ENCODE measurements around the gene IRX1.

The IRX1 gene

DNA sequence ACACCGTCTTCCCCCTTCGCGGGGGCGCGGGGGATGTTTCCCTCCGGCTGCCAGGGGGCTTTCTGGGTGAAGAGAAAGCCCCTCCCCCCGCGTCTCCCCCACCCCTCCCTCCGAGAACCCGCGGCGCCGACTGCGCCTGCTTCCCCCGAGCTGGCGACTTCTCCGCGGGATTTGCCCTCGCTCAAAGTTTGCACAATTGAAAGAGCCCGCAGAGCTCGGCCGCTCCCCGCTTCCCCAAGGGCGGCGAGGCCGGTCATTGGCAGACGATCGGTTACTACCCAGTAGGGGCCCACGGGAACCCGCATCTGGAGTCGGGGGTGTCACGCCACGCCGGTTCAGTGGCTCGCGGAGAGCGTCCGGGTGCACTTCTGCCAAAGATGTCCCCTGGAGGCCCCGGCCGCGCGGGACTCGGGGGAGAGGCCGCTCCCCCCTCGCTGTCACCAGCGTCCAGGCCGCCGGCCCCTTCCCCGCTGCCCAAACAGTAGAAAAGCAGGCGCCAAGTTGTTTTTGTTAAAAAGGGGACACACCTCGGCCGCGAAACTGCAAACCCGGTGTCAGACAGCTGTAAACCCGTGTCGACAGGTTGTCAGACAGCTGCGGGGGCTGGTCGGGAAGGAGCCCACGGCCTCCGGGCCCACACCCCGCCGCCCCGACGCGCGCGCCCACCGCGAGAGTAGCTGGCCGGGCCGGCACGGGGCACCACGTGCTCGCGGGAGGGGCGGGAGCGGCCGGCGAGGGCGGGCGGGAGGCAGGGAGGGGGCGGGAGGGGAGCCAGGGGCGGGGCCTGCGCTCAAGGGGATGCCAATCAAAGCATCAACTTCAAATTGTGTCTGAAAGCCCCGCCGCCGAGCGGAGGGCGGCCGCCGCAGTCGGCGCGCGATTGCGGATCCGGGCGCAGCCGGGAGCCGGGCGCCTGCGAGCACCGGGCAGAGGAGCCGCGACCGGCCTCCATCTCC lies at the start of gene IRX1:
IRX1 (plus strand) TSS at position 827 of the 956 bp plus-strand sequence. CDS start 274 bp downstream, outside the sequence.
- no peak for DNase-seq

DNA sequence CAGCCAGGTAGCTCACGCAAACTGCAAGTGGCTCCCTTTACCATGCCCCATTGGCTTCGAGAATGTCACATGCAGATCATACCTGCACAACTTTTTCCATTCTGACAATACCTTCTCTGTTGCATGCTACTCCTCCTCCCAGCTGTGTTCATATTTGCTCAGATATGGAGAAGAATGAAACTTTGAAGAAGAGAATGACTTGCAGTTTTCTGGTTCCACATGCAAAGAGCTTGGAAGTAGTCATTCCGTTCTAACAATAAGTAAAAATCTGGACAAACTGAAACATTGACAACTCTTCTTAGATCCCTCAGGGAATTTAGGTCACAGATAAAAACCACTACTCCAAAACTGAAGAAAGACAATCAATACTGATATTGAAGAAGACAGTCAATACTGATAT lies 49.6 kb upstream of the IRX1 start:
- no peak for DNase-seq

DNA sequence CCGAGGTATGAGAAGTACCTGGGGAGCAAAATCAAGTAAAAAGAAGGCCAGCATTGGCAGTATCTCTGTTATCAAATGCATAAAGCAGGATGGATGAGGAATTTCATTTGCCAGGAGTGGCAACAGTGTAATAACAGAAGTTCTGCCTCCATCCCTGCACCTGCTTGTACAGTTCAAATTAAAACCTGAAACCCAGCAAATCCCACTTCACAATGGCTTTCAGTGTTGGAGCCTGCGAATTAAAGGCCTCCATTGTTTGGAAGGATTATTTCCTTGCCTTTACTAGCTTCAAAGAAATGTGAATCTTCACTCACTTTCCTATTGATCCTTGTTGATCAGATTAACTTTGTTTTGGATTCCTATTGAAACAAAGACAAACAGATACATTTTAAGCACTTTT lies 31.5 kb upstream of the IRX1 start:
- no peak for DNase-seq

DNA sequence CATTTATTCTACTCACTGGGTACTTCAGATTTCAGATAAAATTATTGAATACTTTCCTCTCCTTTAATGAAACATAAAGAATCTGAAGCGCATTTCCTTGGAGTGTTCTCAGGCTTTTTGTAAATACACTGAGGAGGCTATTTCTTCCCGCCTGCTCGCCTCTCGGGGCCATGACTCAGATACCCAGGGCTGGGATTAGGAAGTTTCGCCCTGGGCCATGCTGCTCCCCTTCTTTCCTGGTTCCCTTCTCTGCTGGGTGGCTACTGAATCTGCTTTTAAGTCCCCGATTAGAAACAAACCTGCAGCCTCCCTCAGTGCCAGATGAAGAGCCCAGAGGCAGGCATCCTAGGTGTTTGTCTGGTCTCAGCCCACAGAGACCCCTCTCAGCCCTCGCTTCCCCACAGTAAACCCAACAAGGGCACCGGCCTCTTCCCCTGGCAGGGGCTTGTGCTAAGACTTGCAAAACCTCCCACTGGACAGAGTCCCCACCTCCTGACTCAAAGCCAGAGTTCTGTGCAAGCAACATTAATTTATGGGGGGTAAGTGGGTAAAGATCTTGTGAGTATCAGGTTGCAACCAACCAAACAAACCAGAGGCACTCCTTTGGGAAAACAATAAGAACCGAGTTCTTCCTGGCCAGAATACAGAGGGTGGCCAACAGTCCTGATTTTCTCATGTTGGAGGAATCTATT lies 30.7 kb upstream of the IRX1 start:
- no peak for DNase-seq

DNA sequence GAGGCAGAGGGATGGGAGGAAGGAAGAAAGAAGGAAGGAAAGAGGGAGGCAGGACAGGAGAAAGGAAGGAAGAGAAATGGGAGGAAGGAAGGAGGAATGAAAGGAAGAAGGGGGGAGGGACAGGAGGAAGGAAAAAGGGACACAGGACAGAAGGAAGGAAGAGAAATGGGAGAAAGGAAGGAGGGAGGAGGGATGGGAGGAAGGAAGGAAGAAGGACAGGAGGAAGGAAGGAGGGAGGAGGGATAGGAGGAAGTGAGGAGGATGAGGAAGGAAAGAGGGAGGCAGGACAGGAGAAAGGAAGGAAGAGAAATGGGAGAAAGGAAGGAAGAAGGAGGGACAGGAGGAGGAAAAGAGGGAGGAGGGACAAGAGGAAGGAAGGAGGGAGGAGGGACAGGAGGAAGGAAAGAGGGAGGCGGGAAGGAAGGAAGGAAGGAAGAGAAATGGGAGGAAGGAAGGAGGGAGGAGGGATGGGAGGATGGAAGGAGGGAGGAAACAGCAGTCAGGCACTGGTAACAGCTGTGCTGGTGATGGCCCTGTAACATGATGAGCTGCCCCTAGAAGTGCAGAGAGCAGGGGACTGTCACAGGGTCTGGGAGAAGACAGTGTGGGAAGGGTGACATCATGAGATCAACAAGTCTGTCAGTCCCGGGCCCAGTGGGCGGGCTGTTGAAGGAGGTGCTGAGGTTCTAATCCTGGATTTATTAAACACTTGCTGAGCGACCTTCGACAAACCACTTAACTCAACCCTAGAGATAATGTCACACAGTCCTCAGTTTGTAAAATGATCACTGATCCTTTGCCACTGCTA lies 10.7 kb upstream of the IRX1 start:
- DNase-seq: no peak

DNA sequence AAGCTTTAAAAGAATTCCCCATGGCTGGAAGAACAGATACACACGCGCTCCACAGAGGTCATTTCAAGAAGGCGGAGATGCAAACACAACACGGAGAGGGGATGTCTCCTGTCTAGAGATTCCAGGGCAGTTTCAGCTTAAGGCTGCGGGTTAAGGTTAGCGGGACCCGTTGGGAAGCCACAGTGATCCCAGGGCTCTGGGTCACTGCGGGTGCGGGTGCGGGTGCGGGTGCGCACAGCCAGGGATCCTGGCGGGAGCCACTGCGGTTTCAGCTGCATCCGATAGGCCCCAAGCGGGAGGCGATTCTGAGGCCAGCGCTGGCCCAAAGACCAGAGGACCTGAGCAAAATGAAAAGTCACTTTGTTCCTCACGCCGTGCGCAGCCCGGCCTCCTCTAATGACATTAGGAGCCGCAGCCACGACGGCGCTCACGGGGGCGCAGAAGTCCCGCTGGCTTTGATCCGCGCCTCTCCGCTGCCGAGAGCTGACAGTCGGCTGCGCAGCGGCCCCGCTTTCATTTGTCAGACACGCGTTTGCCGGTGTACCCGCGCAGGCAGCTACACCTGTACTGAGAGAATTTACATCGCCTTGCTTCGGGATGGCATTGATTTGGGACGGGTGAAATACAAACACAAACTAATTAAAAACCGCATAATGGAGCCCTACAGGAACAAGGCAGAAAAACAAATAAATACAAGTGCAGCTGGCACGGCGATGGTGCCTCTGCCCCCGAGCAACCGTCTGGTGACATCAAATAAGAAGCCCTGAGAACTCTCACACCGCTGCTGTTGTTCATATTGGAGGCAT lies 5.3 kb upstream of the IRX1 start:
- no peak for DNase-seq

DNA sequence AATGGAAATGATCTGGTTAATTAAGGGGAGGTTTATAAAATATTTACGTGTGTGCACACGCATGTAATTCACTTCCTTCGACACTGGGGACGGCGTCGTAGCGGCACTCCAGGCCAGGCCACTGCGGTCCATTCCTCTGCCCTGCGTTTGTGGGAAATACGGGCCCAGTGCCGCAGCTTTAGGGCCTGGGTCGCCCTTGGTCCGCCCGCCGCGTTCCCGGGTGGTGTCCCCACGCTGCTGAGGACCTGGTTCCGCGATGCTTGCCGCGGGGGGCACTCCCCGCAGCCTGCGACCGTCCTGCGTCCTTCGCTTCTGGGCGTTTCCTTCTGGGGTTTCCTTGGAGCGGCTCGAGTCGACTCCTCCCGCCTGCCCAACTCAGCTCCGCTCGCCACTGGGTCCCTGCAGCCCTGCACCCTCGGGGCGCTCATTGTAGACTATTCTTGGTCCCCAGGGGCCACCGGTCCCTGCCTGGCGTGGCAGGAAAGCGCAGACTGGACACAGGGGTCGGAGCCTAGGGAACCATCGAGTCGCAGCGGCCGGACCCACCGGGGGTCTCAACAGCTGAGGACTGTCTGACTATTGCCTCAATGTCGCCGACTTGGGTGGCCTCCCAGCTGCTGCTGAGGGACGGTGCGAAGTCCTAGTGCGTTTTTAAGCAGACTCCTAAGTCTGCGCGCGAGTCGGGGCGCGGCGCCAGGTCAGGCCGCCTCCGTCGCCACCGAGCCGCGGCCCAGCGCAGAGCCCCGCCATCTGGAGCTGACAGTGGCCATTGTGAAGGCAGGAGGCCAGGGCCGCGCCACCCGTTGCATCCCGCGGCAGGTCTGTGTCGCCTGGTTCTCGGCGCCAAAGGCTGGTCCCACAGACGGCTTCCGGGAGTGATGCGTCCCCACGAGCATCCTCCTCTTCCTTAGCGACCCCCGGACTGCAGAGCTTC lies 4.4 kb upstream of the IRX1 start:
- no peak for DNase-seq

DNA sequence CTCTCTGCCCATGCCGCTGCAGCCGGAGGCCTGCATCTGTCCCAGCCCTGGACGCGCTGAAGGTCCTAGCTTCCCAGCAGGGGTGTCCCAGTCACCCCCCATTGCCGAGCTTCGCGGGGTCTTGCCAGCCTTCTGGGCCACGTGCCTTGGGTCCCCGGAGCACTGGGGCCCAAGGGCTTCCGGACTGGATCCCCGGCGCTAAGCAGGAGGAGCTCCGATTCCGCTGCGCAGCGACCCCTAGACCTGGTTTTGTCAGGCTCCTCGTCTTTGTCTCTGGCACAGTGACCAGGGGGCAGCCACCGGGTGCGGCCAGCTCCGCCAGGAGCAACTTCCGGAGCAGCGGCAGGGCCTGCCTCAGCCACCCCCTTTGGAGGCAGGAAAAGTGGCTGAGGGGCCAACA lies 3.3 kb upstream of the IRX1 start:
- no peak for DNase-seq

DNA sequence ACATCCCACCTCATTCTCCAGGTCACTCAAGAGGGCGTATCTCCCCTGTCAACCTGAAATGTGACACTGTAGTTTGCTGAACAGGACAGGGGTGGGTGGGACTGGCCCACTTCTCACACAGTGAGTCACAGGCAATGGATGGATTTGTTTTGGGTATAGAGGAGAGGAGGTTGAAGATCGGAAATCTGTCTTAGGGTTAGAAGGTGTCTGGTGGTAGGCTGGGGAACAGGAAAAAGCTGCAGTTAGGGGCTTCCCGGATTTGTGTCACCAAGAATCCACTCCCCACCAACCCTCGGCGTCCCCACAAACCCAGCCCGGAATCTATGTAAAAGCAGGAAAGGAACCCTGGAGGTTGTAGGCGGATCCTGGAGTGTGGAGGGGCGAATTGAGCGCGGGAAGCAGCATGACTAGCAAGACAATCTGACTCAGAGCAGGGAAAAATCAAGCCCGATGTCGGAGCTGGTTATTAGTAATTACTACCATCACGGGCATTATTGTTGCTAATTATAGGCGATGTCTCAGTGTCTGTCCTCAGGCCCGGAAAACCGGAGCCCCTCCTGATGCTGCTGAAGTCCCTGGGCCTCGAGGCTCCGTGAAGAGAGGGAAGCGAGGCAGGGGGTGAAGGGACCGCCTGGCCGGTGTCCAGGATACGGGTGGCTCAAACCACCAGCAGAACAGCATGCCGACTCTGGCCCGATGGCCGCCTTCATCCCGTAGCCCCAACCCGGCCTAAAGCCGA lies 1.7 kb upstream of the IRX1 start:
- DNase-seq: no peak

DNA sequence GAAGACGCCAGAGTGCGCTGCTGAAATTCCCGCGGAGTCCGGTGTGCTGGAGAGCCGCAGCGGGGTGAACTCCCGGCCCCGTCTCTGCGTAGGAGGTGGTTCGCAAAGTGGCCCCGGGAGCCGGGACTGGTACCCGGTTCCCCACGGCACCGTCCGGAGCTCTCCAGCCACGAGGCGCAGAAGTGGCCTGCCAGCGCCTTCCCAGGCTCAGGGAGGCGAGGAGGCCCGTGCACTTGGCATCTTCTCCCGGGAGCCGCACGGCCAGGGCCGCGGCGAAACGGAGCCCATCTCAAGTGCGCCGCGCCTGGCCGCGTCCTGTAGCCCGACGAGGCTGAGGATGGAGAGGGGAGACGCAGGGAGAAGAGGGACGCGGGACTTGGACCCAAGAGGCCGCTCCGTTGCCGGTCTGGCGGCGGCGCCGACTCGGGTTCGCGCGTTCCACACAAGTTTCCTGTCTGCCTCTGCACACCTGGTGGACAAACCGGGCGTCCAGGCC lies 1.1 kb upstream of the IRX1 start:
- no peak for DNase-seq

DNA sequence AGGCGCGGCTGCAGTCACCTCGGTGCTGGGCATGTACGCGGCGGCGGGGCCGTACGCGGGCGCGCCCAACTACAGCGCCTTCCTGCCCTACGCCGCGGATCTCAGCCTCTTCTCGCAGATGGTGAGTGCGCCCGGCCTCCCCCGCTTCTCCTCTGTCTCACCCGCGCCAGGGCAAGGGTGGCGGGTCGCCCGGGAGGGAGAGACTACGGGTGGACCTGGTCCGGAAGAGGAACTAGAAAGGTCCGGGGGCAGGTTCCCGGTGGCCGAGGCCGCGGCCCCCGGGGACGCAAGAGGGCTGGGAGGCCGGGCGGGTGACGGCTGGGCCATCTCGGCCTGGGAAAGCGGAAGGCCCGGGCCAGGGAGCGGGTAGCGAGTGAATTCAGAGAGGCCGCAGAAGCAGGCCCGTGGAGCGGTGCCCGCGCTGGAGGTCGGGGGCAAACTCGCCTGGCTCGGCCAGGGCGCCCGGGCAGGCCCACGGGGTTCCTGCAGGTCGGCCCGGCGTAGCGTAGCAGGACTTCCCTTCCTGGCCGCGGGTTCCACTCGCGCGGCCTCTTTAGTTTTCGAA lies 711 bp downstream of the IRX1 start:
- no peak for DNase-seq

DNA sequence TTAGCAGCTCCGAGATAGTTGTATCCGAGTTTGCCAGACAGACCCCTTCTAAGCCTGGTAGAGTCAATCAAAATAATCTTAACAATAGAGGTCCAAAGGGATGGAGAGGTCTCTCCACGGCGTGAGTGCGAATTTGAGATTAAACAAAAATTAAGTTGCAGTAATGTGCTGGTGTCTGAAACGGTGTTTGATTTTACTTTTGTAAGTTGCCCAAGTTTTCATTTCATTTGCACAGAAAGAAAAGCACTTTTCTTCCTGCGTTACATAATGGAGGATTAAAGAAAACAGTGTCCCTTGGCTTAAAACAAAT lies 1.2 kb downstream of the IRX1 start:
- DNase-seq: no peak

DNA sequence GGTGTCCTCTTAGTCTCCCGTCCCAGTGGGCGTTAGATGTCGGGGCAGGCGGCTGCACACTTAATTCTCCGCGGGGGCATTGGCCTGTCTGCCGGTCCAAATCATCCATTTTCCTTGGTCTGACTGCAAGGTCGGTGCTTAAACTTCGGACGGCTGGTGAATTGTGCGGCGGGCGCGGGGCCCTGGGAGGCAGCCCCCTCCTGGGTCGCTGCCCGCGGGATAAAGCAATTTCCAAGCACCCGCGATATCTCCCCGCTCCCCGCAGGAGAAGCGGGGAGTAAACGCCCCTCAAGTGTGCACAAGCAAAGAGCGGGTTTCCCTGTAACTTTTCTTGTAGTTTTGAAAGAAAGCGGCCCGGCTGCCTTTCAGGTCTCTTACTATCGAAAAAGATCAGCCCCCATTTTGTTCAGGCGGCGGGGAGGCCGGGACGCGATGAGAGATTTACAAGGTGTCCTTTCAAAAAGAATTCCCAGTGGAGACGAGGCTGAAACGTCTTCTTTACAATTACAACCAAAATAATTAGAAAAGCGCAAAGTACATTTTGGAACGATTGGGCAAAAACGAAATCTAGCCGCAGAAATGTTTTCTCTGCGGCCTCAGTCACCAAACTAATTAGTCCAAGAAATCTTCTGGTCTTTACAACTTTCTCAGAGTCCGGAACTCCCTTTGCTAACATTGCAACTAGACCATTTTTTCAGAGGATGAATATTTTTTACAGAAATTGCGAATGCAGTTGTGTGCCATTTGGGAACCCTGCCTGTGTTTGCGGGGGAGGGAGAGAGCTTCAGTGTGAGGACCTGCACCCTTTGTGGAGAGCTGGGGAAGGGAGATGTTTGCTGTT lies 1.8 kb downstream of the IRX1 start:
- no peak for DNase-seq

DNA sequence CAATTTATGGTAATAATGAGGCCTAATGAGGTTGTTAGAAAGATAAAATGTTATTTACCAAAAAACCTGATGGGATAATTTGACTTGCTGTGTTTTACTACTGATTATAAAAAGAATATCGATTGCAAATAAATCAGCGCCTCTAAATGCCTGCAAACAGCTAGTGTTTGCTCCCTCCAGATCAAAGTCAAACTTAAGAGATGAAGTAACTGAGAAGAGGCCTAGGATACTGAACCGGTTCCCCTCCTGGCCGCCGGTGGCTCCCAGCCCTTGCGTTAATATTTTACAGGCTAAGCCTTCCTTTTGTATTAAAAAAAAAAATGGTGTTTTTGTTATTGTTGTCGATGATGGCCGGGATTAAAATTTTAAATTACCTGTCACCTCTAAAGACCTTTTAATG lies 2.6 kb downstream of the IRX1 start:
- no peak for DNase-seq

DNA sequence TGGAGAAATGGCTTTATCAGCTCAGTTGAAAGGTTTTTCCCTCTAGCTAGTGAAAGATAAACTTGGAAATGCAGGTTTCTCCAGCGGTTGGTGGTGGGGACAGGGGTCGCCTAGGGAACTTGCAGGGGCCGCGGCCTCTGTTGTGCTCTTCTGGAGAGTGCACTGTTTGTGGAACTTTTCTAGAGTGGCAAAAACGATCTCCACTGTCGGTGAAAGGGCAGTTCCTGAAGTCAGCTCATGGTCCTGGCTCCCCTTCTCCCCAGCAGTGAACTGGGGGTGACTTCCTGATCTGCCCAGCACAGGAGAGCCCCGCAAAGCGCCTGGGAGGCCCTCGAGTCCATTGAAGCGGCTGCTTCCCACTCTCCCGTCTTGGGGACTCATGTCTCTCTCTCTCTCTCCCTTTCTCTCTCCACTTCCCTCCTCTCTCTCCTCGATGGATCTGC lies 3.2 kb downstream of the IRX1 start:
- no peak for DNase-seq

DNA sequence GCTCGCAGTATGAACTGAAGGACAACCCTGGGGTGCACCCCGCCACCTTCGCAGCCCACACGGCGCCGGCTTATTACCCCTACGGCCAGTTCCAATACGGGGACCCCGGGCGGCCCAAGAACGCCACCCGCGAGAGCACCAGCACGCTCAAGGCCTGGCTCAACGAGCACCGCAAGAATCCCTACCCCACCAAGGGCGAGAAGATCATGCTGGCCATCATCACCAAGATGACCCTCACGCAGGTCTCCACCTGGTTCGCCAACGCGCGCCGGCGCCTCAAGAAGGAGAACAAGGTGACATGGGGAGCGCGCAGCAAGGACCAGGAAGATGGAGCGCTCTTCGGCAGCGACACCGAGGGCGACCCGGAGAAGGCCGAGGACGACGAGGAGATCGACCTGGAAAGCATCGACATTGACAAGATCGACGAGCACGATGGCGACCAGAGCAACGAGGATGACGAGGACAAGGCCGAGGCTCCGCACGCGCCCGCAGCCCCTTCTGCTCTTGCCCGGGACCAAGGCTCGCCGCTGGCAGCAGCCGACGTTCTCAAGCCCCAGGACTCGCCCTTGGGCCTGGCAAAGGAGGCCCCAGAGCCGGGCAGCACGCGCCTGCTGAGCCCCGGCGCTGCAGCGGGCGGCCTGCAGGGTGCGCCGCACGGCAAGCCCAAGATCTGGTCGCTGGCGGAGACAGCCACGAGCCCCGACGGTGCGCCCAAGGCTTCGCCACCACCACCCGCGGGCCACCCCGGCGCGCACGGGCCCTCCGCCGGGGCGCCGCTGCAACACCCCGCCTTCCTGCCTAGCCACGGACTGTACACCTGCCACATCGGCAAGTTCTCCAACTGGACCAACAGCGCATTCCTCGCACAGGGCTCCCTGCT lies 3.8 kb downstream of the IRX1 start:
- DNase-seq: no peak

DNA sequence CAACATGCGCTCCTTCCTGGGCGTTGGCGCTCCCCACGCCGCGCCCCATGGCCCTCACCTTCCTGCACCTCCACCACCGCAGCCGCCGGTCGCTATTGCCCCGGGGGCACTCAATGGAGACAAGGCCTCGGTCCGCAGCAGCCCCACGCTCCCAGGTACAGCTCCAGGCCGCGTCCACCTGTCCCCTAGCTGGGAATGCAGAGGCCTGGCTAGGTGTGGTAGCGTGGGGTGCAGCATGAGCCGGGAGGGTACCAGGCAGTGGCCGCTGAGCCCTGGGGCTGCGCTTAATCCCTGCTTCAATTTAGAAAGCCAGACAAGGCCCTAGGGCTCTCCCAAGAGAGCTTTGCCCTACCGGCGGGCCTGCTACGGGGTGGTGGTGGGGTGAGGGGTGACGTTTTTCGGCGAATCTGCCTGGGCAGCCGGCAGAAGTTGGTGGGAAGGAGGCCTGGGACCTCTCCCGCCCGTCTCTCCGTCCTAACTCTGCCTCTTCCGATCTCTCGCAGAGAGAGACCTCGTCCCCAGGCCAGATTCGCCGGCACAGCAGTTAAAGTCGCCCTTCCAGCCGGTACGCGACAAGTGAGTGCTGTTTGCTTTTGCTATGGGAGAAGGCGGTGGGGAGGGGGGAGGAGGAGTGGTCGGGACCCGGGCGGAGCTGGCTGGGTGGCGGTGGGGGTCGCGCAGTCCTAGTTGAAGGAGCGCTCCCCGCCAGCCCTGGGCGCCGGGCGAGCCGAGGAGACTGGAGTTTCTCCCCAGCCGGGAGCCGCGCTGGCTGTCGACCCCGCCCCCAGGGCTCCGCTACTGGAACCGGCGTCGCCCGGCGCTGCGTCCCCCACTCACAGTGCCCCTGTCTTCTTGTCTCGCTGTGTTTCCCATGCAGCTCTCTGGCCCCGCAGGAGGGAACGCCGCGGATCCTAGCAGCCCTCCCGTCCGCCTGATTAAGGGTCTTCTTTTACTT lies 4.8 kb downstream of the IRX1 start:
- DNase-seq: no peak
